Activated naive CD4-positive, alpha-beta T cell treated with anti-CD3 and anti-CD28 coated beads for 36 hours (primary cell): ENCODE results near the gene HECTD1. TPM values are rescaled to one million over a fixed set of nuclear protein-coding genes. Genes with fewer than 3 reads are reported as not detected.

Experiments used
- CTCF ChIA-PET: fragments of 350-600 bp; sonication (Branson Sonifier 250); formaldehyde crosslinking; loops from one replicate; lab custom pipeline; 2021; ENCODE audit warnings: antibody characterized with exemption; lab: Charles Lee
- DNase-seq: peaks from one replicate; pipeline ENCODE4 v3.0.0-alpha.2; 2020
- H3K27ac Mint-ChIP-seq: one replicate; pipeline ENCODE4 v1.8.0; 2021; ENCODE audit warnings: mild to moderate bottlenecking, mixed read lengths
- H3K27me3 Mint-ChIP-seq: one replicate; pipeline ENCODE4 v1.8.0; 2021; ENCODE audit warnings: low read depth, mixed read lengths
- H3K36me3 Mint-ChIP-seq: one replicate; pipeline ENCODE4 v1.8.0; 2021; ENCODE audit warnings: low read depth, mixed read lengths
- H3K4me1 Mint-ChIP-seq: one replicate; pipeline ENCODE4 v1.8.0; 2021; ENCODE audit warnings: low read depth, mixed read lengths
- H3K4me3 Mint-ChIP-seq: one replicate; pipeline ENCODE4 v1.8.0; 2021; ENCODE audit warnings: mild to moderate bottlenecking, moderate library complexity, mixed read lengths
- H3K9me3 Mint-ChIP-seq: one replicate; pipeline ENCODE4 v1.8.0; 2021; ENCODE audit warnings: mixed read lengths
- intact Hi-C: fragments of 100-400 bp; cut with micrococcal nuclease; formaldehyde crosslinking; loops from one replicate; pipeline ENCODE4 v1.15.1; 2023
- total RNA-seq, 2 experiments: library from RNA; stranded (reverse); gene quantifications; one replicate each; pipeline ENCODE4 v1.2.3, GENCODE V29; 2021

The HECTD1 gene
- total RNA-seq, 2 experiments from 2014 or later, result 61.5 to 64.1 TPM

GRCh38 chr14:31127690-31128089 is 79.9 kb downstream of the HECTD1 start:
- Mint-ChIP-seq H3K36me3 (peaks cover 40% of the 10 kb centered on the region), H3K27me3 (no peaks in the 10 kb centered on the region), H3K4me3 (no peak overlapping the region), H3K9me3 (no peaks in the 10 kb centered on the region), H3K4me1 (peaks cover 27% of the 10 kb centered on the region), H3K27ac (no peak overlapping the region)
- peak; percentile 10 for DNase-seq
- CTCF ChIA-PET, result no interaction called here
- intact Hi-C loops, result loop anchor here (1.0 to 5.0 kb wide), 2 partner anchors 81 to 100 kb away; partner anchors contain the start of genes AP4S1 and STRN3

GRCh38 chr14:31126680-31127079 is 80.9 kb downstream of the HECTD1 start:
- Mint-ChIP-seq H3K4me3 (no peak overlapping the region), H3K27ac (no peak overlapping the region), H3K9me3 (no peaks in the 10 kb centered on the region), H3K36me3 (peaks cover 42% of the 10 kb centered on the region), H3K4me1 (peaks cover 27% of the 10 kb centered on the region), H3K27me3 (no peaks in the 10 kb centered on the region)
- DNase-seq, result no peak
- CTCF ChIA-PET, result interaction anchor here (0.6 to 0.9 kb wide), 2 partner anchors 219 to 228 kb away, joined by 3 read pairs; no protein-coding TSS in a partner anchor
- intact Hi-C loops, result loop anchor here (1.0 to 5.0 kb wide), 2 partner anchors 82 to 99 kb away; partner anchors contain the start of genes AP4S1 and STRN3

- H3K27ac Mint-ChIP-seq, result no peak overlapping the region
- peaks cover 27% of the 10 kb centered on the region for H3K4me1 Mint-ChIP-seq
- no peak for DNase-seq
- H3K36me3 Mint-ChIP-seq, result peaks cover 36% of the 10 kb centered on the region
- H3K4me3 Mint-ChIP-seq, result no peak overlapping the region
- CTCF ChIA-PET, result no interaction called here
- no peaks in the 10 kb centered on the region for H3K27me3 Mint-ChIP-seq
- intact Hi-C loops, result loop anchor here (5.0 kb wide), 1 partner anchor 98 kb away; the partner anchor contains the start of genes AP4S1 and STRN3
- no peaks in the 10 kb centered on the region for H3K9me3 Mint-ChIP-seq
These were observed 82.4 kb downstream of the HECTD1 start for GRCh38 chr14:31125231-31125630.

- Mint-ChIP-seq H3K4me1 (peaks cover 27% of the 10 kb centered on the region), H3K36me3 (peaks cover 39% of the 10 kb centered on the region), H3K27me3 (no peaks in the 10 kb centered on the region), H3K4me3 (no peak overlapping the region), H3K27ac (no peak overlapping the region), H3K9me3 (no peaks in the 10 kb centered on the region)
- intact Hi-C loops, result no loop called here
- DNase-seq, result peak; percentile 9
- CTCF ChIA-PET, result interaction anchor here (0.7 kb wide), 1 partner anchor 1130 kb away, joined by 5 read pairs; no protein-coding TSS in a partner anchor
These were observed 83.4 kb downstream of the HECTD1 start for GRCh38 chr14:31124197-31124596.

- H3K9me3 Mint-ChIP-seq, result no peaks in the 10 kb centered on the region
- CTCF ChIA-PET, result no interaction called here
- H3K27me3 Mint-ChIP-seq, result no peaks in the 10 kb centered on the region
- intact Hi-C loops, result no loop called here
- H3K4me1 Mint-ChIP-seq, result peaks cover 18% of the 10 kb centered on the region
- H3K4me3 Mint-ChIP-seq, result no peak overlapping the region
- peaks cover 33% of the 10 kb centered on the region for H3K36me3 Mint-ChIP-seq
- H3K27ac Mint-ChIP-seq, result no peak overlapping the region
- no peak for DNase-seq
These were observed 84.7 kb downstream of the HECTD1 start for GRCh38 chr14:31122921-31123320.

GRCh38 chr14:31122098-31122611 is 85.4 kb downstream of the HECTD1 start:
- Mint-ChIP-seq H3K4me1 (peaks cover 15% of the 10 kb centered on the region), H3K36me3 (peaks cover 30% of the 10 kb centered on the region), H3K9me3 (no peaks in the 10 kb centered on the region), H3K27ac (no peak overlapping the region), H3K4me3 (no peak overlapping the region), H3K27me3 (no peaks in the 10 kb centered on the region)
- no peak for DNase-seq
- intact Hi-C loops, result no loop called here
- CTCF ChIA-PET, result no interaction called here

GRCh38 chr14:31118892-31119291 is 88.7 kb downstream of the HECTD1 start:
- intact Hi-C loops, result no loop called here
- DNase-seq, result no peak
- Mint-ChIP-seq H3K9me3 (no peaks in the 10 kb centered on the region), H3K27me3 (no peaks in the 10 kb centered on the region), H3K4me3 (no peak overlapping the region), H3K36me3 (peaks cover 23% of the 10 kb centered on the region), H3K27ac (no peak overlapping the region), H3K4me1 (peaks cover 2% of the 10 kb centered on the region)
- CTCF ChIA-PET, result interaction anchor here (0.6 kb wide), 1 partner anchor 201 kb away, joined by 4 read pairs; no protein-coding TSS in a partner anchor

- Mint-ChIP-seq H3K27me3 (no peaks in the 10 kb centered on the region), H3K36me3 (peaks cover 17% of the 10 kb centered on the region), H3K27ac (no peak overlapping the region), H3K4me3 (no peak overlapping the region), H3K9me3 (no peaks in the 10 kb centered on the region), H3K4me1 (no peaks in the 10 kb centered on the region)
- CTCF ChIA-PET, result interaction anchor here (0.7 kb wide), 1 partner anchor 131 kb away, joined by 3 read pairs; no protein-coding TSS in a partner anchor
- intact Hi-C loops, result no loop called here
- DNase-seq, result no peak
These were observed 93.8 kb downstream of the HECTD1 start for GRCh38 chr14:31113794-31114193.

- Mint-ChIP-seq H3K9me3 (no peaks in the 10 kb centered on the region), H3K4me3 (no peak overlapping the region), H3K4me1 (peaks cover 5% of the 10 kb centered on the region), H3K36me3 (peaks cover 22% of the 10 kb centered on the region), H3K27me3 (no peaks in the 10 kb centered on the region), H3K27ac (no peak overlapping the region)
- intact Hi-C loops, result no loop called here
- DNase-seq, result no peak
- CTCF ChIA-PET, result no interaction called here
These were observed 96.7 kb downstream of the HECTD1 start for GRCh38 chr14:31110872-31111271.

- CTCF ChIA-PET, result interaction anchor here (0.7 kb wide), 1 partner anchor 395 kb away, joined by 4 read pairs; no protein-coding TSS in a partner anchor
- Mint-ChIP-seq H3K4me1 (peaks cover 5% of the 10 kb centered on the region), H3K9me3 (no peaks in the 10 kb centered on the region), H3K36me3 (peaks cover 30% of the 10 kb centered on the region), H3K27me3 (no peaks in the 10 kb centered on the region), H3K4me3 (no peak overlapping the region), H3K27ac (no peak overlapping the region)
- DNase-seq, result no peak
- intact Hi-C loops, result no loop called here
These were observed 98.3 kb downstream of the HECTD1 start for GRCh38 chr14:31109257-31109656.

GRCh38 chr14:31106768-31107167 is 100.8 kb downstream of the HECTD1 start:
- Mint-ChIP-seq H3K27ac (no peak overlapping the region), H3K36me3 (peaks cover 42% of the 10 kb centered on the region), H3K27me3 (no peaks in the 10 kb centered on the region), H3K9me3 (no peaks in the 10 kb centered on the region), H3K4me3 (no peak overlapping the region), H3K4me1 (peaks cover 5% of the 10 kb centered on the region)
- DNase-seq, result no peak
- intact Hi-C loops, result no loop called here
- CTCF ChIA-PET, result interaction anchor here (0.9 to 1.2 kb wide), 2 partner anchors 11 to 402 kb away, joined by 3 read pairs; no protein-coding TSS in a partner anchor

- no peak overlapping the region for H3K27ac Mint-ChIP-seq
- no peak overlapping the region for H3K4me3 Mint-ChIP-seq
- no peaks in the 10 kb centered on the region for H3K27me3 Mint-ChIP-seq
- intact Hi-C loops, result no loop called here
- CTCF ChIA-PET, result interaction anchor here (0.6 to 2.0 kb wide), 2 partner anchors 14 to 30 kb away, joined by 3 to 5 read pairs; no protein-coding TSS in a partner anchor
- H3K9me3 Mint-ChIP-seq, result no peaks in the 10 kb centered on the region
- no peak for DNase-seq
- H3K36me3 Mint-ChIP-seq, result peaks cover 25% of the 10 kb centered on the region
- no peaks in the 10 kb centered on the region for H3K4me1 Mint-ChIP-seq
These were observed 110.5 kb downstream of the HECTD1 start for GRCh38 chr14:31097081-31097480.

- DNase-seq, result no peak
- Mint-ChIP-seq H3K36me3 (peaks cover 18% of the 10 kb centered on the region), H3K27me3 (no peaks in the 10 kb centered on the region), H3K9me3 (no peaks in the 10 kb centered on the region), H3K4me3 (no peak overlapping the region), H3K27ac (no peak overlapping the region), H3K4me1 (no peaks in the 10 kb centered on the region)
- intact Hi-C loops, result no loop called here
- CTCF ChIA-PET, result no interaction called here
These were observed 111.3 kb downstream of the HECTD1 start for GRCh38 chr14:31096255-31096654.
